Kasumi-1 (cell line): ENCODE data around the gene ATE1.

Experiments
- DNase-seq, 2 experiments: peaks; one replicate each; lab custom pipeline; 2025; lab: John Stamatoyannopoulos, UW

The ATE1 gene

DNA sequence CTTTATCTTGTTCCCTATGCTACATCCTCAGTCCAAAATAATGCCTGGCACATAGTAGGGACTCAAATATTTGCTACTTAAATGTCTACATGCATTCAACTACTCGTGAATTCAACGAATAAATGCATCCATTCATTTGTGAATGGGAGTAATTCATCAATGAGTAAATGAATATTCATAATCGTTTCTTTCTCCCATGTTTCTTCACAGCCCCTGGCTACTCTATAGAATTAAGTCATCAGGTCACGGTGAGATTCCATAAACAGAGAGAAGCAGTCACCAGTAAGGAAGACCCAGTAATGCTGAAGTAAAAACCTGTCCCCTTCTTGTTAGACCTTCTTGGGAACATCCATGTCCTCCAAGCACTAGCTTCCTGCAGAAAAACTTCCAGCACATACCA lies 48.4 kb downstream of the ATE1 start:
- DNase-seq = no peak

DNA sequence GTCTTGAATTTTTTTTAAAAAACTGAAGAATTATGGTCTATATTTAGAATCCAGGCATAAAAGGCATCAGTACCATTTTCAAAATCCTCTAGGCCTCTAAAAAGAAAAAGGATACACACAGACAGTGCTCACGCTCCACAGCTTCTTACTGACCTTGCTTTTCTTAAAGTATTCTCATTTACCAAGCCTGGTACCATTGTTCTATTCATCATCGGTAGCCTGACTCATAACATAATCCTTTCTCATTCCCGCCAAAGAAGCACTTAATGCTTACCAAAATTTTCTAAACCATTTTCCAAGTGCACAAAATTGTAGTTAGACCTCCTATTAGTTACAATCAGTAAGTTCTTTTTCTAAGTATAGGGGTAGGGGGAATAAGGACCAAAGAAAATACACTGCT lies 54.6 kb downstream of the ATE1 start:
- no peak for DNase-seq

DNA sequence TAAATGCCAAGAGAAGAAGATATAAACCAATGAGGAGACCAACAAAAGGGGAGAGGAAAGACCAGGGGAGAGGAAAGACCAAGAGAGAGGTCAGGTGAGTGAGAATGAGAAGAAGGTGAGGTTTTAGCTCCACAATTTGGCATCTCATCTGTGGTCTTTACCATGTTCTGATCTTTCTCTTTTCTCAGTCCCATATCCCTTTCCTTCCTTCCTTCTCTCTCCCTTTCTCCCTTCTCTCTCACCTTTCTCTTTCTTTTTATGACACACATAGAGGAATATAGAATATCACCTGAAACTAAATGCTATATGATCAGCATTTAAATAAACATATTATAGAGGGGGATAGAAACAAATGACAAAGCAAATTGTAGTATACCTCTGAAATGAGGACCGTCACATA lies 57.4 kb downstream of the ATE1 start:
- no peak for DNase-seq

DNA sequence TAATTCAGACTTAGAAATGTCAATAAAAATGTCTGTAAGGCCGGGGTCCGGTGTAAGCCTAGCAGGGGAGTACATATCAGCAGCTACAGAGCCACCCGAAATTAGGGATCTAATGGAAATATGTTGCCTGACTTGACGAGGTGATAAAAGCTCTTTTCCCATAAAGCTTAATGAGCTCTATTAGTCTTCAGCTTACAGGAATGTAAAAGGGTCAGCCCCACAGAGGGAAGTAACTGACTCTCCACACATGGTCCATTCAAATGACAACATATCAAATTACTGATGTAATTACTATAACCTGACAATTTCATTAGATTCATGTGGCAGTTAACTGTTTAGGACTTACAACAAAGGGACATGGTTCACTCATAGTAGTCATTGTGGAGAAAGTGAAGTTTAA lies 62.3 kb downstream of the ATE1 start:
- no peak for DNase-seq

DNA sequence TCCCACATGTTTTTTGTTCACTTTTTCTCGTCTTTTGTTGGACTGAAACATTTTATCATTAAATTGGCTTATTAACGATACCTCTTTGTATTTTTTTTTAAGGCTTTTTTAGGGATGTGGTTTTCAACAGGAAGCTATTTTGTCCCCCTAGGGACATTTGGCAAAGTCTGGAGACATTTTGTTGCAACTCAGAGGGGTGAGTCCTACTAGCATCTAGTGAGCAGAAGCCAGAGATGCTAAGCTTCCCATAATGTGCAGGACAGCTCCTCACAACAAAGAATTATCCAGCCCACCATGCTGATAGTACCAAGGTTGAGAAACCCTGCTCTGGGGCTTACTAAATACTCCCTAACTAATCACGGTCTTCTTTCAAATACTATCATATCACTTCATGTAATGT lies 63.2 kb downstream of the ATE1 start:
- DNase-seq = no peak

DNA sequence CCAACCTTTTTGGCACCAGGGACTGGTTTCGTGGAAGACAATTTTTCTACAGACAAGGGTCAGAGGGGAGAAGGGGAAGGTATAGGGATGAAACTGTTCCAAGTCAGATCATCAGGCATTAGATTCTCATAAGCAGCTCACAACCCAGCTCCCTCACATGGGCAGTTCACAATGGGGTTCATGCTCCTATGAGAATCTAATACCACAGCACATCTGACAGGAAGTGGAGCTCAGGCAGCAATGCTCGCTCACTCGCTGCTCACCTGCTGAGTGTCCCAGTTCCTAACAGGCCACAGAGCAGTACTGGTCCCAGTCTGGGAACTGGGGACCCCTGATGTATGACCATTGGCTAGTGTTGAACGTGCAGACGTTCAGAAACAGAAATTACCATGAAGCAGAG lies 63.7 kb downstream of the ATE1 start:
- DNase-seq = no peak

DNA sequence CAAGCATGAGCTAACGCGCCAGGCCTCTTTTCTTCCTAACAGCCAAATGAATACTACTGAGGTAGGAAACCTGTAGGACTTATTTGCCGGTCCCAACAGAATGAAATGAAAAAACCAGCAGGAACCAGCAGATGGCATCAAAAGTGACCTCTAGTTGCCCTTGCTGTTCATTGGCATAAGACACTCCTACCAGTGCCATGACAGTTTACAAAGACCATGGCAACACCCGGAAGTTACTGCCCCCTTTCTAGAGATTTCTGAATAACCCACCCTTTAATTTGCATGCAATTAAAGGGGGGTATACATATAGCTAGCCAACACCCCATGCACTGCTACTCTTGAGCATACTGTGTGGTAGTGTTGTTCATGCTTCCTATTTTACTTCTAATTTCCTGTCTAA lies 65.2 kb downstream of the ATE1 start:
- no peak for DNase-seq

DNA sequence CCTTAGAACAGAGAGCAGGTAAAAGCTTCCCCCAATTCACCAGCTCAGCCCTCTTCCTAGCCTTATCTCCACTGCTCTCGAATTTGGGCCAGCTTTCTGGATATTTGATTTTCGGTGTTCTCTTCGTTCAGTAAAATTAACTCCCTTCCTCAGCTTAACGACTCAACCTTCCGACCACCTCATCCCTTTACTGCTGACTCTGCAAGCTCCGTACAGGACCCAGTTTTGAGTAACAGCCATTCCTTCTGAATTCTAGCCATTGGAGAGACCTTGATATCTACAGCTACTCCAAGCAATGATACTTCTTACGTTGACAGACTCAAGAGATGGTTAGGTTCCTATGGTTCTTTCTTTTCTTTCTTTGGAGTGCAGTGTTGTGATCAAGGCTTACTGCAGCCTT lies 65.8 kb downstream of the ATE1 start:
- DNase-seq = no peak

DNA sequence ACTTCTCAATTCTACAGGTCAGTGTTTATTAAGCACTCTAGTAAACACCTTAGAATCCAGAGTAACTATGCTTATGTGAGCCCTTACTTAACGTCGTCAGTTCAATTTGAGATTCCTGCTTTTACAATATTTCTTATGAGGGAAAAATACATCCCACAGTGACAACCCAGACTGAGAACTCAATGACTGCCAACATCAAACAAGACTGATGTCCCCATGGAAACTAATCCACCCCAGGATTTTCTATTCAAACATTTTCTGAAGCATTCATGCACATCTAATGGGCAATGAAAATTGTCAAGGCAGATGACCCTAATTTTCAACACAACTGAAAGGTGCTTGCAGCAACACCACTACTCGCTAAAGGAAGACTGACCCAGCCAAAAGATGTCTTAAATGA lies 67.0 kb downstream of the ATE1 start:
- DNase-seq = no peak

DNA sequence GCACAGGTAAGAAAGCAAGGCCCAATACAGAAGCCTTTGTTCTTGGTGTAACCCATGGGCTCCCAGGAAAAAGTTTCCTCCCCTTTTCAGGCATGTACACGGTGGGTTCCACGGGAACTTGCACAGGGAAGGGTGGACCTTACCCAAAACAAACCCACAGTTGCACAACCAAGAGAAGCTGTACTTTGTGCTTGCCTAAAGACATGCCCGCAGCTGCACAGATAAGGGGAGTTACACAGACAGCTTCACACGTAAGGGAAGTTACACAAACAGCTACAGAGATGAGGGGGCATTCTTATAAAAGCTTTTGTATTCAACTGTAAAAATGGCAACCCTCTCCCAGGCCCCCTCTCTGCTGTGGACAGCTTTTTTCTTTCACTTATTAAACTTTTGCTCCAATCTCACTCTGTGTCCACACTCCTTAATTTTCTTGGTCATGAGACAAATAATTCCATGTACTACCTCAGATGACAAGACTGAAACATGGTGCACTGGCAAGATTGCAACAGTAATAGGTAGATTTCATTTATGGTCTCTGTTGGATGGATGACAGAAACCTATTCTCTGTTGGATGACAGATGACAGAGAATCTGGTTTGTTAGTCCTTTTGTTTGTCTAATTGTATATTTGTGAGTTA lies 72.9 kb downstream of the ATE1 start:
- DNase-seq = no peak

DNA sequence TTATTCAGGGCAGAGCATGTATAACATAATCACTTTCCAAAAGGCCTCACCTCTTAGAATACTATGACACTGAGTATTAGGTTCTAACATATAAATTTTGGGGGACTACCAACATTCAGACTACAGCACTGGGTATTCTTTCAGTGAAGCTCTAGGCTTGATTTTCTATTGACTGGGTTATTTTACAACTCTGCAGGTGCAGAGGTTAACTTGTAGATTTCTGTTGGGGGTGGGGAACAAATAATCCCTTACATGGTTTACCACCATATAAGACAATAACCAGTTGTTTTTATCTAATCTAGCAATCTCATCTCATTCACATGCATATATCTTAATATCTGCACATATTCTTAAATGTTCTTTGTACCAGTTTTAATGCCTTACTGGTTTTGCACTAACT lies 73.9 kb downstream of the ATE1 start:
- no peak for DNase-seq

DNA sequence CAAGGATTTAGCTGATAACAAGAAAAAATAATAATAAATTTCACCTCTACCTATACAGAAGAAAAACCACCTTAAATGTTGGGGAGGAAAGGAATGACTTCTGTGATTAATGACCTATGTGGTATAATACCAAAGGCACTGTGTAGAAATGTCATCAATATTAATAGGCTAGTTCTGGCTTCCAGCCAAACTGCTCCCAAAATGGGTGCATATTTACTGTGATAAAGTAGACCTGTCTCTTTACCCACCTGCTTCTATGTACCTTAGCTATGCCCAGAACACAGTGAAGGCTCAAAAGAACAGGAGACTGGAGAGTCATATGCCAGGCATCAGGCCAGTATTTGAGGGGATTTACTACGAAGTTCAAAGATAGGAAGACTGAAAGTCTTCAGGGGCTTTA lies 76.0 kb downstream of the ATE1 start:
- no peak for DNase-seq

DNA sequence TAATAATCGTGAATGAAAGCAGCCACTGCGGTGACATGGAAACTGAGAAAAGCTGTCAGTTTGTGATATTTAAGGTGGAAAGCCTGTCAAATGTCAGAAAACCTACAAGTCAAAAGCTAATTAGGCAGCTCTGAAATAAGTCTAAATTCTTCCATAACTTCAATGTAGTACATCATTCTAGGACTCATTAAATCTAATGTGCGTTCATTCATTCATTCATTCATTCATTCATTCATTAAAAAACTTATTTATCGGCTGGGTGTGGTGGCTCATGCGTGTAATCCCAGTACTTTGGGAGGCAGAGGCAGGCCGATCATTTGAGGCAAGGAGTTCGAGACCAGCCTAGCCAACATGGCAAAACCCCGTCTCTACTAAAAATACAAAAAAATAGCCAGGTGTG lies 79.7 kb downstream of the ATE1 start:
- DNase-seq = no peak

DNA sequence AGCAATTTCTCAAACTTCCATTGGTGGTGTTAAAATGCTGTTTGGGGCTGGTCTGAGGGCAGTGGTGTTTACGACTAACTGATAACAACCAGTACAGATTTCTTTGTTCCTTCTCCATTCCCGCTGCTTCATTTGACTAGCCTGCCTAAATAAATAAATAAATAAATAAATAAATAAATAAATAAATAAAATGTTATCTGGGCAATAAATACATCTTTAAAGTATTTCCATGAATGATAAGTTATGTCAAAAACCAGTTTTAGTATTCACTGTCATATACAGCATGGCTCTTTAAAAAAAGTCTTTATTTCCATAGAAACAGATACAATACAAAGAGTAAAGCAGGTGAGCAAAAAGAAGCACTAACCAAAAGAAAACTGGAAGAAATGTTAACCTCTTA lies 81.3 kb downstream of the ATE1 start:
- no peak for DNase-seq

DNA sequence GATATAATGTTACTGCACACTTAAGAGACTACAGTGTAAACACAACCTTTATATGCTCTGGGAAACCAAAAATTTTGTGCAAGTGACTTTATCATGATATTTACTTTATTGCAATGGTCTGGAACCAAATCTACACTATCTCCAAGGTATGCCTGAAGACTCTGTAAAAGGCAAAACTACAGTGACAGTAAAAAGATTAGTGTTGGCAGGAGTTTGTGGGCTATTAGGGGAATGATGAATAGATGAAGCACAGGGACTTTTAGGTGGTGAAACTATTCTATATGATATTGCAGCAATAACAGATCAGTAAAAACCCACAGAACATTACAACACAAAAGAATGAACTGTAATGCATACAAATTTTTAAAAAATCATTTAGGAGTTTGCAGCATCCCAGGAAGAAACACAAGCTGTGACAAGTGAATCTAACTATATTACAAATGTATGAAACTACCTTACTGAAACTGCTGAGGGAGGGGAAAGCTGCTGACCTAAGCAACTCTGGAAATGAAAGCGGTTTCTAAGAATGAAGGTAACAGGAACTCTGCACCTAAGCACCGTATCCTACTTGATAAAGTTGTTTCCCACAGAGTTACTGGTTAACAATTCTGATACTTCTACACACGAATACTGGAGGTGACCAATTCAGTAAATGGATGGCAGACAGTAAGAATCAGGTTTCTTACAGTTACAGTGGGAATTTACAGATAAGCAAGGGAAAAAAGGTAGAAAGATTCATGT lies 82.6 kb downstream of the ATE1 start:
- no peak for DNase-seq

DNA sequence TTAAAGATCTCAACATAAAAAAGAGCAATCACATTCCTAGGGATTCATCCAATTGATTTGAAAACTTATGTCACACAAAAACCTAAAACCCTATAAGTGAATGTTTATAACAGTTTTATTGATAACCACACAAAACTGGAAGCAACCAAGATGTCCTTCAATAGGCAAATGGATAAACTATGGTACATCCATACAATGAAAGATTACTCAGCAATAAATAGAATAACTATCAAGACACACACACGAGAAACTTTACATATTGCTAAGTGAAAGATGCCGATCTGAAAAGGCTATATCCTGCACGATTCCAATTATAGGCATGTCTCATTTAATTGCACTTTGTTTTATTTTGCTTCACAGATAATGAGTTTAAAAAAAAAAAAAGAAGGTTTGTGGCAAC lies 83.3 kb downstream of the ATE1 start:
- no peak for DNase-seq

DNA sequence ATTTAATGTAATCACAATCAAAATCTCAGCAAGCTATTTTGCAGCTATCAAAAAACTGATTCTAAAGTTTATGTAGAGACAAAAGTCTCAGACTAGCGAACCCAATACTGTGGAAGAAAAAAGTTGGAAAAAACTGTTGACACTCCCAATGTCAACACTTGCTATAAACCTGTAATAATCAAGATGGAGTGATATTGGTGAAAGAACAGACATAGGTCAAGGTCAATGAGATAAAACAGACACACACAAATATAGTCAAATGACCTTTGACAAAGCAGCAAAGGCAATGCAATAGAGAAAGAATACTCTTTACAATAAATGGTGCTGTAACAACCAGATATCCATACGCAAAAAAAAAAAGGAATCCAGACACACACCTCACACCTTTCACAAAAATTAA lies 84.5 kb downstream of the ATE1 start:
- no peak for DNase-seq

DNA sequence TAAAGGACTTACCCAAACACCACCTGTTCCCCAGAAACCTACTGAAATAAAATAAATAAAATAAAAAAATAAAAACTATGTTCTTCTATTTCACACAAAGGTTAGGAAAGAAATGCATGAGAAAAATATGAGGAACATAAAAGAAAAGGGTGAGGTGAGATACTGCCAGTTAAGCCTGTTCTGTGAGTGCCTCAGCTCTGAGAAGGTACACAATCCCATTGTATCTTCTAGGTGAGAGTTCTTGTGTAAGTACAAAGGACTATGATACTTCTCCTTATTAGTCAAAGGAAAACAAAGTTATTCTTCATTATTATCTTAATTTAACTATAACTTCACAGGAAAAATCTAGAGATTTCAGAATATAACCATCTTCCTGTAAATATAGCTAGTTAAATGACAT lies 86.0 kb downstream of the ATE1 start:
- DNase-seq = no peak

DNA sequence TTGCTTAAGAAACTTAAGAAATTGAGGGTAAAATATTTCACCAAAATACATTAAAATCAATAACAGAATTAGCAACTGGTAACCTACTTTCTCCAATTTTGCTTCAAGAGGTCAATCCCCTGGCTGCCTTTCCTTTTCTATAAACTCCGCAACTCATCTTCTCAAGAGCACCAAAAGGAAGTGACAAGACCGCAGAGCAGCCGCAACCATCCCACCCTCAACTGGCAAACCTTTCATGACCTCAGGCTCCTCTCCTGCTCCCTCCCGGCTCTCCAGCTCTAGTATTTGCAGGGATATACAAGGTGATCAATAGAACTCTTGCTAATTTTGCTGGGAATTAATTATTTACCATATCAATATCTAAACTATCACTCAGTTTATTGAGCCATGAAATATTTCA lies 88.9 kb downstream of the ATE1 start:
- peak; percentile 93 to 98 for DNase-seq

DNA sequence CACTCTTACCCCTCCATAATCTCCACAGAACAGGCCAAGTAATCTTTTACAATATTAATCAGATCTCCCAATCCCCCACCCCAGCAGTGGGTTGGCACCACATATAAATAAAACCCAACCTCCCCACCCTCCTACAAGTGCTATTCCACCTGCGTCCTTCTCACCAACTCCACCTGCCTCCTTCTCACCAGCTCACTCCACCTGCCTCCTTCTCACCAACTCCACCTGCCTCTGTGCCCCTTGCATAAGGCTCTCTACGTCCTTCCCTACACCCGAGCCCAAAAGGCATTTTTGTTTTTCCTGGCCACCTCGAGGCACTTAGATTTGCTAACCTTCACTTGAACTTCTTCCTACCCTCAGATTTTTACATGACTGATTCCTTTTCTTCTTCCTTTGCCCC lies 89.7 kb downstream of the ATE1 start:
- DNase-seq = no peak

DNA sequence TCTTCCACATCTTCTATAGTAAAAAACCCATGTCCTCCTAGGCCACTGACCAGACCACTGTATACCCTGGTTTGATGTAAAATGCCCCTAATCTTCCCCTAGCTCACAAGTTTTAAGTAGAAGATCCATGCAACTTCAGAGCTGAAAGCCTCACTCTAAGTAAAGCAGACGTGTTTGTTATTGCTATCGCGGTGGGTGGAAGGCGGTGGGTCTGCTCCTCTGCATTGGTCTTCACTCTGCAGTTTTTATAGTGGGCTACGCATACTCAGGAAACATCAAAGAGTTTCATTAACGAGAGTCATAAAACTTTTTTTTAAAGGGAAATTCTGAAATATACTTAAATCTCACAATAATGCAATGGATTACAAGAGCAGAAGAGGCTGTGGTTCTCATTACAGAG lies 91.7 kb downstream of the ATE1 start:
- no peak for DNase-seq

DNA sequence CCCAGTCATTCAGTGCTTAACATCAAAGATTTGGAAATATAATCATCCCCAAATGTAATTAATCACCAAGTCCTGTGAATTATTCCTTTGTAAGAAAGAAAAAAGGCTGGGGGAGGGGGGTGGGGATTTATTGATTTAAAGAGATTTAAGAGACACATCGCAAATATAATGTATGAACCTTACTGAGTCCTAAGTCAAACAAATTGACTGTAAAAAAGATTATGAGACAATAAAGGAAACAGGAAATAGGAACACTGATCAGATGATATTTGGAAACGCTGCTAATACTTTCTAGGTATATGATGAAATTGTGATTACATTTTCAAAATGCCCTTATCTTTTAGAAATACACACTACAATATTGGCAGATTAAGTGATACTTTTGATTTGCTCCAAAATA lies 92.5 kb downstream of the ATE1 start:
- DNase-seq = no peak

DNA sequence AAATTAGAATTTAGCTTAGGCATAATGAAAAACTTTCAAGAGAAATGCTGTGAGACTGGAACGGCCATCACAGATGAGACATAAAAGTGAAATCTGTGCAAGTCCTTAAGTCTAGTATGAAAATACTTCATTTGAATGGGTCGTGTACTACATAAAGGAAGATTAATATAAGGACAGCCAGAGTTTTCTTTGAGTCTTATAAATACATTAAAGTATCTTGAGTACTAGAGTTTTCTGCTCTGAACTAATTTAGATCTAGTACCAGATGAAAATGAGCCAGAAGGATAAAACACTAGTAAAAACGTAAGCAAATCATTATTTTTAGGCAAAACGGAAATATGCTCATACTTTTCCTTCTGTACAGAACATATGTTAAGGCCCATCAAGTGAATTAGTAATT lies 93.1 kb downstream of the ATE1 start:
- DNase-seq = no peak

DNA sequence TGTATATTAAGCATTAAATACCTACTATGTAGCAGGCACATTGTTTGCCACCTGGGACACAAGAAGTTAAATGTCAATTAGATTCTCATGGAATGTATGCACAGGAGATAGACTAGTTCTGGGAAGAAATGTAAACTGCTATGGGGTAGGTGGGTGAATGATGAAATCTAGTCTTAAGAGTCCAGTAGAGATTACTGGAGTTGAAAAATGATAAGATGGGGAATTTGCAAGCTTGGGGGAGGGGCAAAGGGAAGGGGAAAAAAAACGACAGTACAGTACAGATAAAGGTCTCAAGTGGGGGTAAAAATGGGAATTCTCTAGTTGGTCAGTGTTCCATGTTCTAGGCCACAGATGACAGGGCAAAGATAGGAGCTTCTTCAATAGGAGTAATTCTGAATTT lies 94.4 kb downstream of the ATE1 start:
- DNase-seq = no peak
